Adrenal gland (tissue), 5 donors: ENCODE results near the gene RAP1GAP.

Source experiments
- POLR2A ChIP-seq, 2 donors: fragments of 450-650 bp; IDR thresholded peaks; one replicate each; pipeline ENCODE4 v1.6.1; 2017; ENCODE audit warnings: antibody characterized with exemption in 2 of 2, mild to moderate bottlenecking in 2 of 2, moderate library complexity in 1 of 2
- TF ChIP-seq, protein P1 (sequence below), 6 experiments: fragments of 450-650 bp in 4 of 6; fragments of 200-600 bp in 2 of 6; sonication (generic) in 1 of 6; IDR thresholded peaks; 1 replicate in 5 of 6; 2 replicates in 1 of 6; pipeline versions ENCODE4 v1.5.1 to v1.8.0; 2016 to 2021; ENCODE audit warnings: antibody characterized with exemption in 6 of 6, mild to moderate bottlenecking in 2 of 6, moderate library complexity in 1 of 6
- donor health status: DM: no; HTN: no; CAD: no.

DNA sequence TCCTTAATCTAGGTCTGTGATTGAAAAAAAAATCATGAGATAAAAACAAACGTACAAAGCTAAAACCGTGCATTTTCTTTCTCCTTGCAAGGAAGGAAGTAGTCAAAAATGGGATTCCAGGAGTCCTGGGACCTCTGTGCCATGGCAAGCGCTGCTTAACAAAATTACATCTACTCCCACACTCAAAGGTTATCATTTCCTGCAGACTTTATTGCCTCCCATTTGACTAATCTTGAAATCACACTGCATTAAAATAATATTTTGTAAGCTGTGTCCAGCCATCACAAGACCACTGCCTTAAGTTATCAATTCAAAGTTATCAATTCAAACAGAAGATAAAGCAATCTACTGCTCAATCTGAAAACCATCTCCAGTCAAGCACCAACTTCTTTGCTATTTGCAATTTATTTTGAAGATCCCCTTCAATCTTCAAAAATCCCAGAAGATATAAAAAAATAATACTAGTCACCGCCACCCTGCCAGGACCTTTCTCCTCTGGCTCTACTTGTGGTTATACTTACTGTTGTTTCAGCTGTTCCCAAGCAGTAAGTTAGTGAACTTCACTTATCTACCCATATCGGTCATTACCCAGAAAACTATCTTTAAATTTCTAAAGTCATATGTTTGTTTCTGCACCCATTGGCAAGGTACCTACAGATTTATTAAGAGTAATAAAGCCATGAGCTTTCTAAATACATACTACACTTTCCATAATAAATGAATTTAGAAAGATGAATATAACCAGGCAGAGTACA is 38.1 kb upstream of the RAP1GAP start:
- TF ChIP-seq, protein P1, sequence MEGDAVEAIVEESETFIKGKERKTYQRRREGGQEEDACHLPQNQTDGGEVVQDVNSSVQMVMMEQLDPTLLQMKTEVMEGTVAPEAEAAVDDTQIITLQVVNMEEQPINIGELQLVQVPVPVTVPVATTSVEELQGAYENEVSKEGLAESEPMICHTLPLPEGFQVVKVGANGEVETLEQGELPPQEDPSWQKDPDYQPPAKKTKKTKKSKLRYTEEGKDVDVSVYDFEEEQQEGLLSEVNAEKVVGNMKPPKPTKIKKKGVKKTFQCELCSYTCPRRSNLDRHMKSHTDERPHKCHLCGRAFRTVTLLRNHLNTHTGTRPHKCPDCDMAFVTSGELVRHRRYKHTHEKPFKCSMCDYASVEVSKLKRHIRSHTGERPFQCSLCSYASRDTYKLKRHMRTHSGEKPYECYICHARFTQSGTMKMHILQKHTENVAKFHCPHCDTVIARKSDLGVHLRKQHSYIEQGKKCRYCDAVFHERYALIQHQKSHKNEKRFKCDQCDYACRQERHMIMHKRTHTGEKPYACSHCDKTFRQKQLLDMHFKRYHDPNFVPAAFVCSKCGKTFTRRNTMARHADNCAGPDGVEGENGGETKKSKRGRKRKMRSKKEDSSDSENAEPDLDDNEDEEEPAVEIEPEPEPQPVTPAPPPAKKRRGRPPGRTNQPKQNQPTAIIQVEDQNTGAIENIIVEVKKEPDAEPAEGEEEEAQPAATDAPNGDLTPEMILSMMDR (IDR thresholded peaks at IDR 0.05): no peak
- no peak for TF ChIP-seq POLR2A (IDR thresholded peaks at IDR 0.05)
